A673 (cell line): ENCODE measurements around the gene MSH5.

Source experiments
- EZH2 ChIP-seq: fragments of 200-600 bp; sonication (generic); IDR thresholded peaks from 2 replicates; pipeline ENCODE4 v1.6.1; 2017; ENCODE audit warnings: borderline replicate concordance, low read depth, mild to moderate bottlenecking, mixed read lengths, antibody characterized with exemption, low read length; ENCODE audit not compliant: poor library complexity, severe bottlenecking
- TF ChIP-seq, protein P1 (sequence below): fragments of 300-800, 200-600 bp; sonication (generic); conservative IDR thresholded peaks from 2 replicates; pipeline ENCODE4 v1.5.1; 2017; ENCODE audit warnings: low read depth, mild to moderate bottlenecking, antibody characterized with exemption, low read length, moderate library complexity, mixed read lengths

DNA sequence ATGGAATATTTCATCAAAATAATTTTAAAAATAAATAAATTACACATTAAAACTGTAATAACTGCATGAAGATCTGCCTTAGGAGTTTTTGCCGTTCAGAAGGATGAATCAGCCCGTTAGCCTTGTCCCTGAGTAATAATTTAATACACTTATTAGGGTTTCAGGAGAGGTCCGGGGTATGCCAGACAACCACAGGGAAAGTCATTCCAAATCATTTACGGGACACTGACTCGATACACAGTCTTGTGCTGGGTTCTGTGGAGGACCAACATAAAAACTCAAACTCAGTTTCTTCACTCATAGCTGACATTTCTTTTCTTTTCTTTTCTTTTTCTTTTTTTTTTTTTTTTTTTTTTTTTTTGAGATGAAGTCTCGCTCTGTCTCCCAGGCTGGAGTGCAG is 33.9 kb upstream of the MSH5 start:
- TF ChIP-seq, protein P1, sequence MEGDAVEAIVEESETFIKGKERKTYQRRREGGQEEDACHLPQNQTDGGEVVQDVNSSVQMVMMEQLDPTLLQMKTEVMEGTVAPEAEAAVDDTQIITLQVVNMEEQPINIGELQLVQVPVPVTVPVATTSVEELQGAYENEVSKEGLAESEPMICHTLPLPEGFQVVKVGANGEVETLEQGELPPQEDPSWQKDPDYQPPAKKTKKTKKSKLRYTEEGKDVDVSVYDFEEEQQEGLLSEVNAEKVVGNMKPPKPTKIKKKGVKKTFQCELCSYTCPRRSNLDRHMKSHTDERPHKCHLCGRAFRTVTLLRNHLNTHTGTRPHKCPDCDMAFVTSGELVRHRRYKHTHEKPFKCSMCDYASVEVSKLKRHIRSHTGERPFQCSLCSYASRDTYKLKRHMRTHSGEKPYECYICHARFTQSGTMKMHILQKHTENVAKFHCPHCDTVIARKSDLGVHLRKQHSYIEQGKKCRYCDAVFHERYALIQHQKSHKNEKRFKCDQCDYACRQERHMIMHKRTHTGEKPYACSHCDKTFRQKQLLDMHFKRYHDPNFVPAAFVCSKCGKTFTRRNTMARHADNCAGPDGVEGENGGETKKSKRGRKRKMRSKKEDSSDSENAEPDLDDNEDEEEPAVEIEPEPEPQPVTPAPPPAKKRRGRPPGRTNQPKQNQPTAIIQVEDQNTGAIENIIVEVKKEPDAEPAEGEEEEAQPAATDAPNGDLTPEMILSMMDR, result no peak
- no peak for TF ChIP-seq EZH2
